ENCODE data around the gene C6orf15.

Gene C6orf15

GRCh38 chr6:31111712-31112111 lies 663 bp downstream of the C6orf15 start:
- Histone ChIP-seq H3K27me3 (ENCODE audit: insufficient read depth, poor library complexity, severe bottlenecking) (peaks cover 6% of the 10 kb centered on the region), H3K27ac (replicated peaks) (no peak overlapping the region), H3K4me3 (replicated peaks; ENCODE audit: insufficient read depth, low read length) (no peak overlapping the region)
- no peak for DNase-seq (ENCODE audit: low read depth in 1 of 2, low spot score in 1 of 2)
- no peak for TF ChIP-seq GABPA (IDR thresholded peaks at IDR 0.05; ENCODE audit: low read depth)
- no peak for TF ChIP-seq REST (IDR thresholded peaks at IDR 0.05; ENCODE audit: insufficient replicate concordance, low read depth)

GRCh38 chr6:31110825-31111582 lies 1.4 kb downstream of the C6orf15 start:
- no peak overlapping the region for H3K27ac ChIP-seq (replicated peaks)
- TF ChIP-seq CTCF (IDR thresholded peaks at IDR 0.05; ENCODE audit: insufficient read depth, low read length) (no peak), GABPA (IDR thresholded peaks at IDR 0.05; ENCODE audit: low read depth) (no peak), REST (IDR thresholded peaks at IDR 0.05; ENCODE audit: insufficient replicate concordance, low read depth) (no peak), SPI1 (IDR thresholded peaks at IDR 0.05; ENCODE audit: borderline replicate concordance, low read depth) (no peak), POLR2AphosphoS5 (IDR thresholded peaks at IDR 0.05; ENCODE audit: low read depth) (no peak)
- H3K27me3 ChIP-seq (ENCODE audit: insufficient read depth, poor library complexity, severe bottlenecking) = peaks cover 6% of the 10 kb centered on the region
- H3K4me3 ChIP-seq (replicated peaks; ENCODE audit: insufficient read depth, low read length) = no peak overlapping the region
- DNase-seq (ENCODE audit: low read depth in 1 of 2, low spot score in 1 of 2) = no peak

- H3K27me3 ChIP-seq (ENCODE audit: insufficient read depth, poor library complexity, severe bottlenecking) = no peaks in the 10 kb centered on the region
- H3K4me3 ChIP-seq (replicated peaks; ENCODE audit: insufficient read depth, low read length) = no peak overlapping the region
- no peak for DNase-seq (ENCODE audit: low read depth in 1 of 2, low spot score in 1 of 2)
- TF ChIP-seq SPI1 (IDR thresholded peaks at IDR 0.05; ENCODE audit: borderline replicate concordance, low read depth) (no peak), GABPA (IDR thresholded peaks at IDR 0.05; ENCODE audit: low read depth) (no peak), POLR2AphosphoS5 (IDR thresholded peaks at IDR 0.05; ENCODE audit: low read depth) (no peak), REST (IDR thresholded peaks at IDR 0.05; ENCODE audit: insufficient replicate concordance, low read depth) (no peak), CTCF (IDR thresholded peaks at IDR 0.05; ENCODE audit: insufficient read depth, low read length) (no peak)
- no peak overlapping the region for H3K27ac ChIP-seq (replicated peaks)
Observed at GRCh38 chr6:31107052-31107451, 5.3 kb downstream of the C6orf15 start.

Measured in HL-60 (cell line).